ENCODE results near the gene CPT1C.

- TF ChIP-seq, protein P1, sequence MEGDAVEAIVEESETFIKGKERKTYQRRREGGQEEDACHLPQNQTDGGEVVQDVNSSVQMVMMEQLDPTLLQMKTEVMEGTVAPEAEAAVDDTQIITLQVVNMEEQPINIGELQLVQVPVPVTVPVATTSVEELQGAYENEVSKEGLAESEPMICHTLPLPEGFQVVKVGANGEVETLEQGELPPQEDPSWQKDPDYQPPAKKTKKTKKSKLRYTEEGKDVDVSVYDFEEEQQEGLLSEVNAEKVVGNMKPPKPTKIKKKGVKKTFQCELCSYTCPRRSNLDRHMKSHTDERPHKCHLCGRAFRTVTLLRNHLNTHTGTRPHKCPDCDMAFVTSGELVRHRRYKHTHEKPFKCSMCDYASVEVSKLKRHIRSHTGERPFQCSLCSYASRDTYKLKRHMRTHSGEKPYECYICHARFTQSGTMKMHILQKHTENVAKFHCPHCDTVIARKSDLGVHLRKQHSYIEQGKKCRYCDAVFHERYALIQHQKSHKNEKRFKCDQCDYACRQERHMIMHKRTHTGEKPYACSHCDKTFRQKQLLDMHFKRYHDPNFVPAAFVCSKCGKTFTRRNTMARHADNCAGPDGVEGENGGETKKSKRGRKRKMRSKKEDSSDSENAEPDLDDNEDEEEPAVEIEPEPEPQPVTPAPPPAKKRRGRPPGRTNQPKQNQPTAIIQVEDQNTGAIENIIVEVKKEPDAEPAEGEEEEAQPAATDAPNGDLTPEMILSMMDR (IDR thresholded peaks at IDR 0.05), result no peak
- TF ChIP-seq POLR2A (IDR thresholded peaks at IDR 0.05), result no peak
These were observed 9.1 kb upstream of the CPT1C start for GRCh38 chr19:49681830-49682229.

Data from esophagus squamous epithelium (tissue), 4 donors.